ENCODE data around the gene UMODL1.
"Not testable (repeated sequence)": the region's sequence is repeated elsewhere in the genome, so short reads cannot be mapped to it uniquely, and the experiment has no call there.

UMODL1 gene

GRCh38 chr21:42102076-42102475 is 31.0 kb downstream of the UMODL1 start:
- DNase-seq: no peak

DNA sequence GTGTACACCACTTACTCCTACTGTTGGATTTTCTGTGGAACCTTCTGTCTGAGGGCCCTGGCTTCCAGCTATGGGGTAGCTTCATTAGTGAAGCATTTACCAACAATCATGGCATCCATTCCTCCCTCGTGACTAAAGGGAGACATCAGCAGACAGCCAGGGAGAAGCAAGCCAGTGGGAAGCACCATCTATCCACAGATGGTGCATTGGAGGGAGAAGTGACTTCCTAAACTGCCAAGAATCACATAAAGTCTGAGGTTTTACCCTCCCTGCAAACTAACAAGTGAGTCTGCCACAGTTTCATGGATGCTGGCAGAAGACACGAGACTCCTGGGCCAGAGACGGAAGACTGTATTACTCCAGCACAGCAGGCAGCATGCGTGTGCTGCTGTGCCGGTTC is 31.4 kb downstream of the UMODL1 start:
- DNase-seq: no peak

DNA sequence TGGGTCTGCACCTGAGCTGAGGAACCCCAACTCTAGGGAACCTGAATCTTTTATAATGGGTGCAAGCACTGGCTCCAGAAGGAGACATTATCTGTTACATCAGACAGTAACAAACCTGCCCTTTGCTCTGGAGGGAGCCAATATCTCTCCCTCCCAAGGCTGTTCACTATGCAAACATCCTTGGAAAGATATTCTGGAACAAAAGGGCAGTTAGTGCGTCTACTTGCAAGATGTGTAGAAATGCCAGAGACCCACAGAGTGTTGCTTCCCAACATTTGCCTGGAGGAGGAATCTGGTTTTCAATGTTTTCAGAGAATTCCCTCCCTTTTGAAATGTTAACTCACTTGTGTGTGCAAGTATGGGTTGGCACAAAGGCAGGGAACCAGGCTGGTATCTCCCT is 31.9 kb downstream of the UMODL1 start:
- DNase-seq: no peak

- no peak for DNase-seq
Observed at GRCh38 chr21:42103843-42104242, 32.7 kb downstream of the UMODL1 start.

- no peak for DNase-seq
Observed at GRCh38 chr21:42105476-42106315, 34.6 kb downstream of the UMODL1 start.

GRCh38 chr21:42106425-42106824 is 35.3 kb downstream of the UMODL1 start:
- no peak for DNase-seq

DNA sequence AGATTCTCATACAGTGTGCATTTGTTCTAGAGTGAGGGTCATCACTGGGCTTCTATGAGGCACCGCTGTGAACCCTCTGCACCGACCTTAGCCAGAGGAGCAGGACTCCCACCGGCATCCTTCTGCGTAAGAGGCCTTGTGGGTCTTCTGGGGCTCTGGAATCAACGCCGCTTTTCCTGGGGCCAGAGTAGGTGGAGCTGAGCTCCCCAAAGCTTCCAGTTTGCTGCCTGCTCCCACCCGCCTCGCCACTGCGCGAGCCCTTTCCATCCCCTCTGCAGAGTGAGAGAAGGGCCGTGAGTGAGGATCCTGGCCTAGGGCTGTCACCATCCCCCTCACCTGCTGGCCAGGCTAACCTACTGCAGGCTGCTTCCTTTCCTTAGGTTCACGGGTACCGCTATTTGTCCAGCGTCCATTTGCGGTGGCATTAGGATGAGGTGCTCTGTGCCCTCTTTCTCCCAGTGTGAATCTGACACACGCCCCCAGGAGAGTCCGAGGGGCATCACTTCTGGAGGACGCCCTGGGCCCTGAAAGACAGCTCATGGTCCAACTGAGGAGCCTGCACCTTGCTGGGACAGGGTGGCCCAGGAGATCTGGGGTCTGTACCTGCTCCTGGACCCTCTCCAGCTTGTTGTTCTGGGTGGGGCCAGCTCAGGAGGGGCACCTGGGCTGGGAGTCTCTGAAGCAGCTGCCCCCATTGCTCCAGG is 36.2 kb downstream of the UMODL1 start:
- no peak for DNase-seq

GRCh38 chr21:42107881-42108553 is 36.9 kb downstream of the UMODL1 start:
- peak in 1 of 2 experiments; percentile 47 for DNase-seq

- DNase-seq: no peak
Observed at GRCh38 chr21:42108554-42109340, 37.6 kb downstream of the UMODL1 start.

- no peak for DNase-seq
Observed at GRCh38 chr21:42109473-42109872, 38.4 kb downstream of the UMODL1 start.

DNA sequence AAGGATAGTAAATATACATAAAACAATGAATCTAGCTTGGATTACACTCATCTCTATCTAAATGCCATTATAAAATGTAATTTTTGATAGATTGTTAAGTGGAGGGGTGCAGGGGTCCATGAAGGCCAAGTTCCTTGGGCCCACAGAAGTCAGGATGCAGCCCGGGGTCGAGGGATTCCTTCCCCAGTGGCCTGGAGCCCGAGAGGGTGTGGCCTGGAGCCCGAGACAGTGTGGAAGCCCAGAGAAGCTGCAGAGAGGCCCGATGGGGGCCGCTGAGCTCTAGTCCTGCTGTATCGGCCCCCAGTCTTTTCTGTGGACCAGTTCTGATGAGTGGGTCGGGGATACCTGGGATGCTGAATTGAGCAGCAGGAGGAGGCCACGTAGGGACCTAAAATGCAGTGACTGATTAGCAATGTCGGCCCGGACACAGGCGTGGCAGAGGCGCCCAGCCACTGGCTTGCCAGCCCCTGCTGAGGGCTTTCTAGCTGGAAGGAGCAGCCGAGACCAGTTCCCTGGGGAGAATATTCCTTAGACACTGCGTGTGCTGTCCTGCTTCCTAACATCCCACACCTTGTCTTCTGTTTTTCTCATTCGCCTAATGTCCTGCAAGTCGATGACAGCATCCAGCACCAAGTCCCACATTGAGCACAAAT is 38.9 kb downstream of the UMODL1 start:
- no peak for DNase-seq

DNA sequence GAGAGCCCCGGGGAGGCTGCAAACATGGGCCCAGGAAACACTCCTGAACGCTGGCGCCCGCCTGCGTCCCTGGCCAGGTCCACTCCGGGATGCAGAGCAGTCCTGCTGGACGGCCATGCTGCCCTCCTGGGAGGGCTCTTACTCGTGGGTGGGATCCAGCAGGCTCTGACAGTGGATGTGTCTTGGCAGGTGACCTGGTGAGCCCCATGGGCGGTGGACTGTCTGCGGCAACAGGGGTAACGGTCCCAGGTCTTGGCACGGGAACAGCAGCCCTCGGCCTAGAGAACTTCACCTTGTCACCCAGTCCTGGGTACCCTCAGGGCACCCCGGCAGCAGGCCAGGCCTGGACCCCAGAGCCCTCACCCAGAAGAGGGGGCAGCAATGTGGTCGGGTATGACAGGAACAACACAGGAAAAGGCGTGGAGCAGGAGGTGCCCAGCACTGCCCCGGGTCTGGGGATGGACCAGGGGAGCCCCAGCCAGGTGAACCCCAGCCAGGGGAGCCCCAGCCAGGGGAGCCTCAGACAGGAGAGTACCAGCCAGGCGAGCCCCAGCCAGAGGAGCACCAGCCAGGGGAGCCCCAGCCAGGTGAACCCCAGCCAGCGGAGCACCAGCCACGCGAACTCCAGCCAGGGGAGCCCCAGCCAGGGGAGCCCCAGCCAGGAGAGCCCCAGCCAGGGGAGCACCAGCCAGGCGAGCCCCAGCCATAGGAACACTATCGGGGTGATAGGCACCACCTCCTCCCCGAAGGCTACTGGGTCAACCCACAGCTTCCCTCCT is 39.8 kb downstream of the UMODL1 start:
- no peak for DNase-seq

DNA sequence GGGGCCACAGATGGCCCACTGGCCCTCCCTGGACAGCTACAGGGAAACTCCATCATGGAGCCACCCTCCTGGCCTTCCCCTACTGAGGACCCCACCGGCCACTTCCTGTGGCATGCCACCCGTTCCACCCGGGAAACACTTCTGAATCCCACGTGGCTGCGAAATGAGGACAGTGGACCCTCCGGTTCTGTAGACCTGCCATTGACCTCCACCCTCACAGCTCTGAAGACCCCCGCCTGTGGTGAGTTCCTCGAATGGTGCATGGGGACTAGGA is 40.3 kb downstream of the UMODL1 start:
- no peak for DNase-seq

DNA sequence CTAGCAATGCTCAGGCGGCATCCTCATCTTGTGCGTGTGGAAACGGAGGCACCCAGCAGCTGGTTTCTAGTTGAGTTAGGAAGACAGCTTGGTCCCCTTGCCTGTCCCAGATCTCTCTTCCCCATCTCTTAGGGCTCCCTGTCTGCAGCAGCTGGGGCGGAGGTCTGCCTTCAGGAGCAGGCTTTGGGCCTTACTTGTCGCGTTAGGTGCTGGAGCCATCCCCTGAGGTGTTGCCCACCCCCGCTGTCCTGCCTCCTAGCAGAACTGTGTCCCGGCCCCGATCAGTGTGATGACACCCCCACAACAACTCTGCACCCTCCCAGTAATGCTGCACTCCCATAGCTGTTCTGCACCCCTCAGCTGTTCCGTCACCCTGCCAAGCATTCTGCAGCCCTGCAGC is 40.7 kb downstream of the UMODL1 start:
- no peak for DNase-seq

DNA sequence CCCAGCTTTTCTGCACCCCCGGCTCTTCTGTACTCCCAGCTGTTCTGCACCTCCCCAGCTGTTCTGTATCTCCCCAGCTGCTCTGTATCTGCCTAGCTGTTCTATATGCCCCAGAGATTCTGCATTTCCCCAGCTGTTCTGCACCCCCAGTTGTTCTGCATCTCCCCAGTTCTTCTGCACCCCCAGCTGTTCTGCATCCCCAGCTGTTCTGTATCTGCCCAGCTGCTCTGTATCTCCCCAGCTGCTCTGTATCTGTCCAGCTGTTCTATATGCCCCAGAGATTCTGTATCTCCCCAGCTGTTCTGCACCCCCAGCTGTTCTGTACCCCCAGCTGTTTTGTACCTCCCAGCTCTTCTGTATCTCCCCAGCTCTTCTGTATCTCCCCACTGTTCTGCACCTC is 41.1 kb downstream of the UMODL1 start:
- DNase-seq: no peak

DNA sequence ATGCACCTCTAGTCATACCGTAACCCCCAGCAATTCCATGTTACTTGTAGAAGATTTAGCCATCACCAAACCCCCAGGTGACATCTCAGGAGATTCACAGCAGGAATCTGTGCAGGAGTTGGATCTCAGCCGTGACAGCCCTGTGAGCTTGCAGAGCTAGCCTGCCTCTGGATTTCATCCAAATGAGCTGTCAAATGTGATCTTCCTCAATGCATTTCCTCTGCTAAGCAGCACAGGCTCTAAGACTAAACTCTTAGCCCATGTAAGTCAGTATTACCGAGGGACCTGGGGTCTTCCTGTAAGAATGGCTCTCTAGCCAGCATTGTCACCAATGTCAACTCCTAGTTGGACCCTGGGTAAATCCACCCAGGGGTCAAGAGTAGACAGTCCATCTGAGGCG is 41.7 kb downstream of the UMODL1 start:
- no peak for DNase-seq

DNA sequence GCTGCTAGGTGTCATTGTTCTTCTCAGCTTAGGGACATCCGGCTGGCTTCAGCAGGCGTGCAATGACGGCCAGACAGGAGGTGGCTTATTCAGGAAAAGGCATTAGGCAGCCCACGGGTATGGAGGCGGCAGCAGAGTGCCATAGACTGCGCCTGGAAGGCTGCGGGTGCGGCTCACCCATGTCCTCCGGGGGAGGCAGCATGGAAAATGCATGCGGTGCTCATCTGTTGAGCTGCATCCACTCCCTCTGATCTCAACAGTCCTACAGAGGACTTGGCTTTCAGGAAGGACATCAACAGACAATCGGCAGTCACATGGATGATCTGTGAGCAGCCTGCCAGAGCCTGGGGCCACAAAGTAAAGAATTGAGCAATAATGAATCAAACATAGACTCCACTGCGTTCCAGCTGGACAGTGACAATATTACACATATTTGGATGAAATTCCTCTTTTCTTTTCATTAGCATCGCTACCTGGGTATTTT is 42.9 kb downstream of the UMODL1 start:
- DNase-seq: no peak

GRCh38 chr21:42114646-42115045 is 43.5 kb downstream of the UMODL1 start:
- DNase-seq: no peak

DNA sequence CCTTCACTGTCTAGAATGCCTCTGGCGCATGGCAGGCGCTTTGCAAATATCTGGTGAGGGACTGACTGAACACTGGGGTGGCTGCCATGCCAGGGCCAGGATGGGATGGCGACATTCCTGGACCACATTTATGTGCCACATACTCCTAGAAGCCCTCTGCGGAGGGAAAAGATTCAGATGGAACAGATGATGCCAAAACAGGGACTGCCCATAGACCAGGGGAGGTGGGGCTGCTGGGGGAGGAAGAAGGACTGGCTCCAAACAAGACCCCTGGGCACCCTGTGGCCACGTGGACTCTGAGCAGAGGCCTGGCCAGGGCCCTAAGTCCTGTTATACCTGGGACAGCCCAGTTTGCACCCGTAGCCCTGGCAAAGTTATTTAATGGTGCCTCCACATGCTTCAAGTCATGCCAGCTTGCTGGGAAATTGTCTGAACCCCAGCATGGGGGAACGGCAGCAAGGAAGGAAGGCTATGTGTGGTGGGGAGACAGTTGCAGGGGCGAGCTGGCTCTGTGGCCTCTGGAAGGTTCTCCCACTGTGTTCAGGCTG is 44.1 kb downstream of the UMODL1 start:
- DNase-seq: no peak

GRCh38 chr21:42116551-42116950 is 45.4 kb downstream of the UMODL1 start:
- DNase-seq: not testable (repeated sequence)

GRCh38 chr21:42117229-42117966 is 46.3 kb downstream of the UMODL1 start:
- peak; percentile 33 to 74 for DNase-seq
